Activated naive CD8-positive, alpha-beta T cell (primary cell): ENCODE measurements around the gene OGDHL.
A peak's percentile ranks its signal among the peaks of the same experiment; 100 is the strongest.
"Not testable (repeated sequence)": the region's sequence is repeated elsewhere in the genome, so short reads cannot be mapped to it uniquely, and the experiment has no call there.

ENCODE experiments used
- H3K27ac Mint-ChIP-seq: one replicate; pipeline ENCODE4 v1.8.0; 2021; ENCODE audit warnings: mixed read lengths
- H3K27me3 Mint-ChIP-seq: one replicate; pipeline ENCODE4 v1.8.0; 2021; ENCODE audit warnings: mixed read lengths
- H3K36me3 Mint-ChIP-seq: one replicate; pipeline ENCODE4 v1.8.0; 2021; ENCODE audit warnings: mixed read lengths
- H3K4me1 Mint-ChIP-seq: one replicate; pipeline ENCODE4 v1.8.0; 2021; ENCODE audit warnings: low read depth, mixed read lengths
- H3K4me3 Mint-ChIP-seq: one replicate; pipeline ENCODE4 v1.8.0; 2021; ENCODE audit warnings: mild to moderate bottlenecking, mixed read lengths
- H3K9me3 Mint-ChIP-seq: one replicate; pipeline ENCODE4 v1.8.0; 2021; ENCODE audit warnings: low read depth, mixed read lengths

Gene OGDHL

GRCh38 chr10:49761789-49762565, at the start of gene OGDHL:
Gene OGDHL (minus strand): TSS chr10:49762323. CDS start chr10:49758592, 3,731 bp downstream.
- H3K4me1 Mint-ChIP-seq: peaks cover 7% of the 10 kb centered on the region
- H3K36me3 Mint-ChIP-seq: peaks cover 3% of the 10 kb centered on the region
- peaks cover 35% of the 10 kb centered on the region for H3K27me3 Mint-ChIP-seq
- no peak within 1 kb of the TSS for H3K27ac Mint-ChIP-seq
- H3K4me3 Mint-ChIP-seq: peak within 1 kb of the TSS; percentile 71
- peaks cover 8% of the 10 kb centered on the region for H3K9me3 Mint-ChIP-seq

- H3K27ac Mint-ChIP-seq: no peak overlapping the region
- H3K36me3 Mint-ChIP-seq: peaks cover 6% of the 10 kb centered on the region
- H3K4me1 Mint-ChIP-seq: no peaks in the 10 kb centered on the region
- peaks cover 9% of the 10 kb centered on the region for H3K9me3 Mint-ChIP-seq
- no peak overlapping the region for H3K4me3 Mint-ChIP-seq
- peaks cover 20% of the 10 kb centered on the region for H3K27me3 Mint-ChIP-seq
These were observed 41.9 kb upstream of the OGDHL start for GRCh38 chr10:49803988-49804387.

GRCh38 chr10:49798275-49798674, 36.2 kb upstream of the OGDHL start:
- H3K4me1 Mint-ChIP-seq: no peaks in the 10 kb centered on the region
- peaks cover 11% of the 10 kb centered on the region for H3K27me3 Mint-ChIP-seq
- no peaks in the 10 kb centered on the region for H3K36me3 Mint-ChIP-seq
- no peak overlapping the region for H3K4me3 Mint-ChIP-seq
- H3K9me3 Mint-ChIP-seq: no peaks in the 10 kb centered on the region
- H3K27ac Mint-ChIP-seq: no peak overlapping the region

- Mint-ChIP-seq H3K27ac (no peak overlapping the region), H3K9me3 (no peaks in the 10 kb centered on the region), H3K4me3 (no peak overlapping the region), H3K36me3 (no peaks in the 10 kb centered on the region), H3K4me1 (no peaks in the 10 kb centered on the region), H3K27me3 (peaks cover 1% of the 10 kb centered on the region)
These were observed 29.0 kb upstream of the OGDHL start for GRCh38 chr10:49791100-49791499.

- Mint-ChIP-seq H3K9me3 (no peaks in the 10 kb centered on the region), H3K4me3 (no peak overlapping the region), H3K36me3 (no peaks in the 10 kb centered on the region), H3K4me1 (no peaks in the 10 kb centered on the region), H3K27me3 (peaks cover 6% of the 10 kb centered on the region), H3K27ac (no peak overlapping the region)
These were observed 22.6 kb upstream of the OGDHL start for GRCh38 chr10:49784681-49785080.

- Mint-ChIP-seq H3K27me3 (peaks cover 6% of the 10 kb centered on the region), H3K27ac (no peak overlapping the region), H3K9me3 (no peaks in the 10 kb centered on the region), H3K36me3 (no peaks in the 10 kb centered on the region), H3K4me1 (no peaks in the 10 kb centered on the region), H3K4me3 (no peak overlapping the region)
These were observed 21.5 kb upstream of the OGDHL start for GRCh38 chr10:49783645-49784044.

DNA sequence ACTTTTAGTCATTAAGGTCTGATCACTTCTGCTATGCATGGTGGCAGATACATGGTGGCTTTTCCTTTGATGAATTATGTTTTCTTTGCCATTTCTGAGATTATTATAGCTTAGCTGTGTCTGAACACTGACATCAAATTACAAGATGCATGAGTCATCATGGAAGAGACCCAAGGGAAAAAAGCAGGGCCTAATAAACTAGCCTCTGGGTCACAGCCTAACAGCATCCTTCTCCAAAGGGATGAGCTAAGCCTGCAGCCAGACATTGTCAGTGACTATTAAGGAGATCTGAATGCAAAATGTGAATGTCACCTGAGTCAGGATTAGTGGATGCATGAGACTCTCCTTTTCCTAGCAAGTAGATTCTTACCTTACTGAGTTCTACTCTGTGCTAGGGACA, 19.1 kb upstream of the OGDHL start:
- Mint-ChIP-seq H3K27ac (no peak overlapping the region), H3K9me3 (peaks cover 5% of the 10 kb centered on the region), H3K4me1 (no peaks in the 10 kb centered on the region), H3K27me3 (peaks cover 8% of the 10 kb centered on the region), H3K4me3 (no peak overlapping the region), H3K36me3 (no peaks in the 10 kb centered on the region)

GRCh38 chr10:49778197-49778596, 16.1 kb upstream of the OGDHL start:
- no peak overlapping the region for H3K4me3 Mint-ChIP-seq
- peaks cover 6% of the 10 kb centered on the region for H3K27me3 Mint-ChIP-seq

GRCh38 chr10:49776851-49777250, 14.7 kb upstream of the OGDHL start:
- H3K36me3 Mint-ChIP-seq: no peaks in the 10 kb centered on the region
- H3K9me3 Mint-ChIP-seq: peaks cover 5% of the 10 kb centered on the region
- no peaks in the 10 kb centered on the region for H3K4me1 Mint-ChIP-seq
- no peak overlapping the region for H3K4me3 Mint-ChIP-seq
- H3K27me3 Mint-ChIP-seq: peaks cover 13% of the 10 kb centered on the region
- no peak overlapping the region for H3K27ac Mint-ChIP-seq

More at GRCh38 chr10:49778197-49778596, 16.1 kb upstream of the OGDHL start:
- peaks cover 5% of the 10 kb centered on the region for H3K9me3 Mint-ChIP-seq
- no peaks in the 10 kb centered on the region for H3K36me3 Mint-ChIP-seq
- no peaks in the 10 kb centered on the region for H3K4me1 Mint-ChIP-seq
- no peak overlapping the region for H3K27ac Mint-ChIP-seq

DNA sequence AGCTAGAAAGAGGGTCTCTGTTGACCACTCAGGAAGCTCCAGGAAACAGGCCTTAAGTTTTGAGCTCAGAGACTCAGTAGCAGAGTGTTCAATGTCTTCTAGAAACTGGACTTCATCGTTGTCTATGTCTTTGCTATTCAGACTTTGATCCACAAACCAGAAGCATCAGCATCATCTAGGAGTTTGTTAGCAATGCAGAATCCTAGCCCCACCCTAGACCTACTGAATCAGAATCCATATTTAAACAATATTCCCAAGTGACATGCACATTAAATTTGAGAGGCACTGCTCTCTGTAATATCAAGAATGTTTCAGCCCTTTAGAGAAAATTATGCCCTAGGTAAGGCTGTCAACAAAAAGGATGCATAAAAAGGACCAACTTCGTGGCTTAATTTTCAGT, 12.9 kb upstream of the OGDHL start:
- H3K9me3 Mint-ChIP-seq: peaks cover 5% of the 10 kb centered on the region
- H3K4me3 Mint-ChIP-seq: no peak overlapping the region
- peaks cover 11% of the 10 kb centered on the region for H3K27me3 Mint-ChIP-seq
- no peaks in the 10 kb centered on the region for H3K36me3 Mint-ChIP-seq
- H3K4me1 Mint-ChIP-seq: peaks cover 5% of the 10 kb centered on the region
- H3K27ac Mint-ChIP-seq: no peak overlapping the region

DNA sequence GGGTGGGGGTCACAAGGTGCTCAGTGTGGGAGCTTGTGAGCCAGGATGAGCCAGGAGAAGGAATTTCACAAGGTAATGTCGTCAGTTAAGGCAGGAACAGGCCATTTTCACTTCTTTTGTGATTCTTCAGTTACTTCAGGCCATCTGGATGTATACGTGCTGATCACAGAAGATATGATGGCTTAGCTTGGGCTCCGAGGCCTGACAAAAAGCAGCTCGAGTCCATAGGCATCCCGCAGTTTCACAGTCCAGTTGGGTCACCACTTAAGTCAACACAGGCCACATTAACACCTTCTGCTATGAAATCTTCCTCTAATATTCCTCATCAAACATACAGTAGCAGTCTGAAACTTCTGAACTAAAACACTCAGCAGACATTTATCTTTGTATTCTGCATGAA, 10.8 kb upstream of the OGDHL start:
- peaks cover 12% of the 10 kb centered on the region for H3K27me3 Mint-ChIP-seq
- H3K4me1 Mint-ChIP-seq, H3K9me3 Mint-ChIP-seq, H3K36me3 Mint-ChIP-seq, H3K4me3 Mint-ChIP-seq, H3K27ac Mint-ChIP-seq: not testable (repeated sequence)

DNA sequence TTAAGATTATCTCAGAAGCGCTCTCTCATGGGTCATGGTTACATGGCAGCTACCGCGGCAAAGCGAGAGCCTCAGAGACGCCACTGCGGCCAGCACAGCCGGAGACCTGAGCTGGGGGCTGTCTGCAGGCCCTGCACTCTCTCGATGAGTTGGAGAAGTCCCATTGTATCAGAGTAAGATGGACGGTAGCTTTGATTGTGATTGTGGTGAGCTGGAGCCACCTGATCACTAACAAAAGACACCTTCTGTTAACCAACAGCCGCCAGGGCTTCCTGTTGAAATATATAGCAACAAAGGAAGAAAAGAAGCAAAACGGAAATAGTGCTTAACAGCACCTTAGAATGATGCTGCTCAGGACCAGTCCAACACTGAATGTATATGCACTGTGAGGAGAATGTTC, 8.9 kb upstream of the OGDHL start:
- H3K9me3 Mint-ChIP-seq: peaks cover 10% of the 10 kb centered on the region
- H3K27ac Mint-ChIP-seq, H3K4me1 Mint-ChIP-seq, H3K4me3 Mint-ChIP-seq, H3K36me3 Mint-ChIP-seq: not testable (repeated sequence)
- peaks cover 24% of the 10 kb centered on the region for H3K27me3 Mint-ChIP-seq

DNA sequence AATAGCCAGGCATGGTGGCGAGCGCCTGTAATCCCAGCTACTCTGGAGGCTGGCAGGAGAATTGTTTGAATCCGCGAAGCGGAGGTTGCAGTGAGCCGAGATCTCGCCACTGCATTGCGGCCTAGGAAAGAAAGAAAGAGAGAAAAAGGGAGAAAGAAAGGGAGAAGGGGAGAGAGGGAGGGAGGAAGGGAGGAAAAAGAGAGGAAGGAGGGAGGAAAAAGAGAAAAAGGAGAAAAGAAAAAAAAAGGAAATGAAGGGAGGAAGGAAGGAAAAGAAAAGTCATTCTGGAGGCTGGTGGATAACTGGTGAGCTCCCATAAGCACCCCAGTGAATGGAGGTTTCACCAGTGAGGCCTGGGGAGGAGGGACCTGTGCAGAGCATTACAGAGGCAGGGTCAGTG, 7.6 kb upstream of the OGDHL start:
- Mint-ChIP-seq H3K27ac (no peak overlapping the region), H3K9me3 (peaks cover 10% of the 10 kb centered on the region), H3K27me3 (peaks cover 25% of the 10 kb centered on the region), H3K4me3 (no peak overlapping the region), H3K36me3 (peaks cover 3% of the 10 kb centered on the region), H3K4me1 (peaks cover 5% of the 10 kb centered on the region)

GRCh38 chr10:49768731-49769130, 6.6 kb upstream of the OGDHL start:
- Mint-ChIP-seq H3K4me1 (peaks cover 5% of the 10 kb centered on the region), H3K27ac (no peak overlapping the region), H3K9me3 (peaks cover 10% of the 10 kb centered on the region), H3K27me3 (peaks cover 29% of the 10 kb centered on the region), H3K36me3 (peaks cover 3% of the 10 kb centered on the region), H3K4me3 (no peak overlapping the region)

DNA sequence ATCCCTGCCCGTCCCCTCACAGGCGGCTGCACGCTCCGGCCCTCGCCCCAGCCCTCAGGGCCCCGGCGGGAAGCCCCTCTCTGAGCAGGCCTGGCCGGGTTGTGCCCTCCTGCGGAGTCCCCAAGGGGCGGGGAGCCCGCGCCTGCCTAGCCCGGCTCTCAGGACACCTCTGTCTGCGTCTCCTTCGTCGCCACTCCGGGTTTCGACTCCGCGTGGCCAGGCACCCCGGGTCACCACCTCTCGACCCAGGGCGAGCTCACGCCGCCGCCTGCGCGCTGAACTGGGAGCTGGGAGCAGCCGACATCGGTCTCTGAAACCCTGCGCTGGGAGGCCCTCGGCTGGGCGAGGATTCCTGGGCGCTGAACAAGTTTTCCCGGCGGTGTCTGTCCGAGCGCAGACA, 6.2 kb upstream of the OGDHL start:
- no peak overlapping the region for H3K27ac Mint-ChIP-seq
- H3K9me3 Mint-ChIP-seq: peaks cover 10% of the 10 kb centered on the region
- H3K27me3 Mint-ChIP-seq: peaks cover 33% of the 10 kb centered on the region
- H3K4me1 Mint-ChIP-seq: peaks cover 5% of the 10 kb centered on the region
- H3K4me3 Mint-ChIP-seq: no peak overlapping the region
- H3K36me3 Mint-ChIP-seq: peaks cover 3% of the 10 kb centered on the region

DNA sequence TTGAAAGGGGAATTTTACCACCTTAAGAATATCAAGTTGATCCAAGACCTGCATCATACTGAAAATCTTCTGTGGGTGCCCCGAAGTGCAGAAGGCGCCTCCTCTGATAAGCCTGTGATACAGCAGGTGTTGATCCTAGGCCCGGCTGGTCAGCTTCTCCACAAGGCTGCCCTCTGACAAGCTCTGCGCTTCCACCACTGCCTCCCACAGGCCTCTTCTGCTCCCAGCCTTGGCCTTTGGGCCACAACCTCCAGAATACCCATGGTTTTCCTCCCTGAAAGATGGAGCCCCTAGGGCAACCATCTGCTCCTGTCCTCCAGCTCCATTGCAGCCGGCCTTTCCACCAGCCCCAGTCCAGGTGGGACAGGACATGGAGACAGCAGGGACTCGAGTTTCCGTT, 5.6 kb upstream of the OGDHL start:
- Mint-ChIP-seq H3K9me3 (peaks cover 10% of the 10 kb centered on the region), H3K27ac (no peak overlapping the region), H3K4me3 (no peak overlapping the region), H3K36me3 (peaks cover 3% of the 10 kb centered on the region), H3K4me1 (peaks cover 7% of the 10 kb centered on the region), H3K27me3 (peaks cover 38% of the 10 kb centered on the region)
